GM11168 (cell line): ENCODE results near the gene GPC2.

ENCODE experiments used
- in situ Hi-C: fragments of 300-500 bp; cut with MboI; formaldehyde crosslinking; loops from one replicate; pipeline ENCODE4 v1.12.0; 2022; ENCODE audit warnings: low sequenced_read_pairs; ENCODE audit not compliant: unreplicated experiment

The GPC2 gene

GRCh38 chr7:100171840-100172239 lies 5.3 kb downstream of the GPC2 start:
- in situ Hi-C loops, result no loop called here

DNA sequence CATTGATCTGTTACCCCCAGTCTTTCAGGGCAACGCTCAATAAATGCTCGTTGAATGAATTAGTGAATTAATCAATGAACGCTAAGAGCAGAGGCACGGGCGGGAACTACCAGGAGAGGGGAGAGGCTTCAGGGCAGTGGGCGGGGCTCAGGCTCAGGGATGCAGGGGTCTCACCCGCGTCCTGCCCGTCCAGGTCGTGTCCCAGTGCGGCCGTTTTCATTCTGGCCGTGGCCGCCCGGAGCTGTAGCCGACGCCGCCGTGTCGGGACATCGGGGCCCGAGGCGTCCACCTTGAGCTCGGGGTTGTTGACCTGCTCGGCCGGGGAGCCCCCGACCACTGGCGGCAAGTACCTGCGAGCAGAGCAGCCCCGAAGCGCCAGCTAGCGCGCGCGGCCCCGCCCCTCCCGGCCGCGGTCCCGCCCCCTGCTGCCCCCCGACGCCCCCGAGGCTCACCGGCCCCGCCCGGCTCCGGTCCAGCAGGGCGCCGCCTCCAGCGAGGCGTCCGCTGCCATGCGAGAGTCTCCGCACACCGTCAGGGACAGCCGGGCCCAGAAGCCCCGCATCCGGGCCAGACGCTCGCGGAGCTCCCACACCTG lies 6.0 kb downstream of the GPC2 start:
- in situ Hi-C loops, result no loop called here

DNA sequence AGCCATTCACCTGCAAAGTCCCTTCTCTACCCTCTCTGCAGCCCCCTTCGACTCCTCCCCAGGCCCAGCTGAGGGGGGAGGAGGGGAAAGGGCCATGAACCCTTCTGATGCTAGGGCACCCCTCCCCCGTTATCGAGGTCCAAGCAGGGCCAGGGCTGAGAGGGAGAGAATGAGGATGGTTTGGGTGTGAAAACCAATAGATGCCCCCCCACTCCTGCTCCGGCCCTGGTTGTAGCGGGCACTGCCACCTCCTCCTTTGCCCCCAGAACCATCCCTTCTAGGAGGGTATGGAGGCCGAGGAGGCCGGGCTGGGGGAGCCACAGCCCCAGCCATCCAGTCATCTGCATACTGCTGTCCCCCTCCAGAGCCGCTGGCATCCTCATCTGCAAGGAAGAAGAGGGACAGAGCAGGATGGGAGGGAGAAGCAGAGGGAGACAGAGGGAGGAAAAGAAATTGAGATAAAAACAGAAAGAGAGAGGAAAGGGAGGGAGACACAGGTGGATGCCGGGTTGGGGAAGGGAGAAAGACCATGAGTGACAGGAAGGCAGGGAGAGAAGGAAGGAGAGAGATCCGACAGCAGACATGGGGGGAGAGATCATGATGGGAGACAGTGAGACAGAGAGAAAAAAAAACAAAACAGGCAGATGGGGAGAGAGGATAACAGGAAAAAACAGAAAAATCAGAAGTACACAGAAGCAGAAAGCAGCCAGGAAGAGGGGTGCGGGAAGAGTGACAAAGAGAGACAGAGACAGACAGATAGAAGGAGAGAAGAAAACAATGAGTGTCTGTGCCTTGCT lies 6.9 kb downstream of the GPC2 start:
- in situ Hi-C loops, result no loop called here

GRCh38 chr7:100169147-100169850 lies 7.9 kb downstream of the GPC2 start:
- in situ Hi-C loops, result no loop called here

DNA sequence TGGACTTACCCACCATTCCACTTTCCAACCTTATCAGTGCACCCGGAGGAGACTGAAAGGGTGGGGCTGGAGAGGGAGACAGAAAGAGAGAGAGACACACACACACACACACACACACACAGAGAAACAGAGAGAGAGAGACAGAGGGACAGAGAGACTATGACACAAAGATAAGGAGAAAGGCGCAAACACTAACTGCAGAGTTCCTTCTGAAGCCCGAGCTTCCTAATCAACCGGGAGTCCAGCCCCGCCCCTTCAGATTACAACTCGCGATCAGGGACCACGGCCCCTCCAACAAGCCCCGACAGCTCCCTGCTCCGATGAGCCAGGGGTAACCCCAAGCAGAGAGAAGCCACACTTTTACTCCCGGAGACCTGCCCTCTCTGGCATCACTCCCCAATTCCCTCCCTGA lies 9.3 kb downstream of the GPC2 start:
- in situ Hi-C loops, result no loop called here

DNA sequence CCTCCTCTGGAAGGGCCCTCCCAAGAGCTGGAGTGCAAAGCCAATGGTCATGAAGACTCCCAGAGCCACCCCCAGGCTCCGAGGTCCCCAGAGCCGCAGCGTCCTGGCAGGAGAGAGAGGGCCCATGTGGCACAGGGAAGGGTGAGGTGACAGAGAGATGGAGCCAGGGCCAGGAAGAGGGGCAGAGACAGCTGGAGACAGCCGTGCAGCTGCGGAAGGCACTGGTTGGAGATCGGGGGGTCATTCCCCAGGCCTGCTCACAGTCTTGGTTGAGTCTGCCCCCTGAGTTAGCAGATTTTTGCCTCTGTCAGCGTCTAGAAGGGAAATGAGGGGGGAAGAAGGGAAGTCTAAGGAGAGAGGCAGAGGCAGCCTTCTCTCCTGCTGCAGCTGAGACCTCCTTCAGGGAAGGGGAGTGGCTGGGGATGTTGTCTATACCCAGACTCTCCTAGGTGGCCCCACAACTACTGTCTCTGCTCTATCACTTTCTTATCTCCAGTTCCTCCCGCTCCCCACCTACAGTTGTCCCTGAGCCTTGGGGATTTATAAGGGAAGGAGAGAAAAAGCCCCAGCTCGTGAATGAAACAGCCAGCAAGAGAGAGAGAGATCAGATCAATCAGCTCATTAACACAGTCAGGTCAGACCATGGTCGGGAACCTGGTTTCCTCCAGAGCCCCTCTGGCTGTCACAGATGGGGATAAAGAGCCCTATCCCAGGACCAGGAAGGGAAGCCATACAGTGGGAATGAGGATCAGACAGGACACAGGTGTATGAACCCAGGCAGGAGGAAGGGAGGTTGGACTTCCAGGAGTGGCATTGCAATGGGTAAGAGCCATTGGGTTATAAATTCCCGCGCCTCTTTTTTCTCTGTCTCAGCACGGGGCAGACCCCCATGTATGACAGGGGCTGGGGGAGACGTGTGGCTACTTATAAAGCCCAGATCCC lies 9.9 kb downstream of the GPC2 start:
- in situ Hi-C loops, result no loop called here

GRCh38 chr7:100166317-100166940 lies 10.8 kb downstream of the GPC2 start:
- in situ Hi-C loops, result no loop called here

GRCh38 chr7:100163871-100164270 lies 13.3 kb downstream of the GPC2 start:
- in situ Hi-C loops, result no loop called here

DNA sequence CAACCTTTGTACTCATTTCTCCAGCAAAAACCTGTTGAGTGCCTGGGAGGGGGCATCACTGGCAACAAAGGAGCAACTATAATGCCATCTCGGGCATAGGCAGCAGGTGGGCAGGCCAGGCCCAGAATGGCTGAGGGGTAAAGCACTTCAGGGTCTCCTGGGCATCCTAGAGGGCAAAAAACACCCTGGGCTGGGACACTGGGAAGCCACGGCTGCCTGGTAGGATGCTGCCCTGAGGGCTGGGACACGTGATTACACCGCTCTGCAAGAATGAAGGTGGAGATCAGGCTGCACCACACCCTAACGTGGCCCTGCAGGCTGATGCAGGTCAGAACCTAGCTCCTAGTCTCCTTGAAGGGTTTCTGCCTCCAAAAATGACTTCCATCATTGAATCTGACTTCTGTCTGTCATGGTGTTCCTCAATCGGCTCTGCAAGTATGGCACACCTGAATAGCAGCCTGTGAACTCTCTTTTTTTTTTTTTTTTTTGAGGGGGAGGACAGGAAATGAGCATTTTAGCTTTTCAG lies 14.1 kb downstream of the GPC2 start:
- in situ Hi-C loops, result no loop called here

- in situ Hi-C loops, result no loop called here
Observed at GRCh38 chr7:100160067-100160466, 17.1 kb downstream of the GPC2 start.

- in situ Hi-C loops, result no loop called here
Observed at GRCh38 chr7:100159099-100159623, 18.0 kb downstream of the GPC2 start.

DNA sequence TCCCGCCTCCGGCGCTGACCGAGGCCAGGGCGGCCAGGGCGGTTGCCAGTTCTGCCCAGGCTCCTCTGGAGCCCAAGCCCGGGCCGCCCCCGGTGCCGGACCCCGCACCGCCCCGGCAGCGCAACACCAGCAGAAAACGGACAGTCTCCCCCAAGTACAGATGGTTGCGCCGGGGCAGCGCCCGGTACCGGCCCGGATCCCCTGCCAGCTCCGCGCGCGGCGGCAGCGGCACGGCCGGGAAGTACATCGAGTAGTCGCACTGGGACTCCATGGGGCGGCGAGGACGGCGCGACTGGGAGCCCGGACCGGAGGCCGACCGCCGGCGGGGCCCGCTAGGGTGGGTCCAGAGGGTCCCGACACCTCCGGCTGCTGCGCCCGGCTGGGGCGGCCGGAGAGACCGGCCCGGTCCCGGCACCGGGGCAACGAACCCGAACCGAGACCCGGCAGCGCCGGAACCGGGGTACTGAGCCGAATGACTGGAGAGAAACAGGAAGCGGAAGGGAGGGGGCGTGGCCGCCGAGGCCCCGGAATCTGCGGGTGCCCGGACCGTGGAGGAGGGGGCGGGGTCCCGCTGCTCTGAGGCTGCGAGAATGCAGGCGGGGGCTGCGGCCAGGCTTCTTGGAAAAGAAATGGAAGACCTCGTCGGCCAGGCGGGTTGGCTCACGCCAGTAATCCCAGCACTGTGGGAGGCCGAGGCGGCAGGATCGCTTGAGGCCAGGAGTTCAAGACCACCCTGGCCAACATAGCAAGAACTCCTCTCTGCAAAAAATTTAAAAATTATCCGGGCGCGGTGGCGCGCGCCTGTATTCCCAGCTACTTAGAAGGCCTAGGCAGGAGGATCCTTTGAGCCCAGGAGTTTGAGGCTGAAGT lies 18.7 kb downstream of the GPC2 start, which contains the start of gene TRAPPC14:
Gene TRAPPC14, minus strand, starts transcription at position 495 of the 870 bp plus-strand sequence. Its CDS starts 224 bp downstream, at position 271.
- in situ Hi-C loops, result no loop called here

GRCh38 chr7:100157334-100158228 lies 19.6 kb downstream of the GPC2 start:
- in situ Hi-C loops, result no loop called here

DNA sequence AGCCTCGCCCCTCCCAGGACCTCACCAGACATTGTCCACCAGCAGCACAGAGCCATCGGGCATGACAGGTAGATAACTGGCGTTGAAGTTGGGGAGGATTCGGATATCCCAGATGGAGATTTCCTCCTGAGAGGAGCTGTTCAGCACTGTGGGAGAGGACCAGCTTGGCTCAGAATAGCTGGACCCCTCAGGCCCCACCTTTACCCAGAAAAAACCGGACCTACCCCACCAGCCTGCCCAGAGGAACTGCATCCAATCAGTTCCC lies 20.2 kb downstream of the GPC2 start:
- in situ Hi-C loops, result no loop called here

- in situ Hi-C loops, result no loop called here
Observed at GRCh38 chr7:100156331-100157068, 20.7 kb downstream of the GPC2 start.

GRCh38 chr7:100155553-100156317 lies 21.4 kb downstream of the GPC2 start:
- in situ Hi-C loops, result no loop called here
